Panc1 (cell line): Measurements from ENCODE around the gene R3HDM2.

Experiments used
- POLR2AphosphoS5 ChIP-seq: IDR thresholded peaks from 2 replicates; pipeline ENCODE4 v1.6.1; 2012; ENCODE audit warnings: mild to moderate bottlenecking, low read depth, low read length, moderate library complexity
- REST ChIP-seq, 2 experiments: IDR thresholded peaks; 2 replicates each; pipeline ENCODE4 v1.6.1; 2011 to 2012; ENCODE audit warnings: low read depth in 2 of 2, control low read depth in 1 of 2, low read length in 1 of 2, mild to moderate bottlenecking in 1 of 2, moderate library complexity in 1 of 2; ENCODE audit not compliant: insufficient read depth in 1 of 2
- TCF7L2 ChIP-seq: IDR thresholded peaks from 2 replicates; pipeline ENCODE4 v1.6.1; 2011; ENCODE audit warnings: mild to moderate bottlenecking, low read depth, low read length, inconsistent platforms

DNA sequence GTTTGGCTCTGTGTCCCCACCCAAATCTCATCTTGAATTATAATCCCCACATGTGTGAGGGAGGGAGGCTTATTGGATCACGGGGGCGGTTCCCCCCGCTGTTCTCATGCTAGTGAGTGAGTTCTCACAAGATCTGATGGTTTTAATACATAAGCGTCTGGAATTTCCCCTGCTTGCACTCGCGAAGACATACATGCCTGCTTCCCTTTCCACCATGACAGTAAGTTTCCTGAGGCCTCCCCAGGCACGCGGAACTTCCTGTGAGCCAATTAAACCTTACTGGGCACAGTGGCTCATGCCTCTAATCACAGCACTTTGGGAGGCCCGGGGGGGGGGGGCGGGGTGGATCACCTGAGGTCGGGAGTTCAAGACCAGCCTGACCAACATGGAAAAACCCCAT lies 60.8 kb downstream of the R3HDM2 start:
- TF ChIP-seq POLR2AphosphoS5 (no peak), REST (IDR thresholded peaks at IDR 0.05; ENCODE audit: insufficient read depth in 1 of 2, low read depth in 2 of 2, low read length in 1 of 2) (no peak), TCF7L2 (no peak)
